Islet precursor cell (in vitro differentiated cells): ENCODE results near the gene SYCE3.

ENCODE experiments used
- DNase-seq: peaks from one replicate; pipeline ENCODE4 v3.0.0-alpha.2; 2018

Gene SYCE3

DNA sequence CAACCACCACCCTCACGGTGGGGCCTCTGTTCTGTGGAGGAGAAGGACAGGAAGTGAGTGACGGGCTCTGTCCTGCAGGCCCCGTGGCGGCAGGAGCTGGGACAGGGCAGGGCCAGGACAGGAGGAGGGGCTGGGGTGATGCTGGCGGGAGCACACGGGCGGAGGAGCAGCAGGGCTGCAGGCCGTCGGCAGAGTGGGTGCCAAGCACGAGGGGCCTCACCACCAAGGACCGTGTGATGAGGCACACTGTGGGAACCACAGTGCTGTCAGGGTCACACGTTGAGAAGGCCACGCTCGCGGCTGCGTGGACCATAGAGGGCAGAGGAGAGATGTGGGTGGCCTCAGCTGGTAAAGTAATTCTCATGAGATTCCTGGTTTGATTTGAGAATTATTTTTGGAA is 45.8 kb downstream of the SYCE3 start:
- DNase-seq: no peak

DNA sequence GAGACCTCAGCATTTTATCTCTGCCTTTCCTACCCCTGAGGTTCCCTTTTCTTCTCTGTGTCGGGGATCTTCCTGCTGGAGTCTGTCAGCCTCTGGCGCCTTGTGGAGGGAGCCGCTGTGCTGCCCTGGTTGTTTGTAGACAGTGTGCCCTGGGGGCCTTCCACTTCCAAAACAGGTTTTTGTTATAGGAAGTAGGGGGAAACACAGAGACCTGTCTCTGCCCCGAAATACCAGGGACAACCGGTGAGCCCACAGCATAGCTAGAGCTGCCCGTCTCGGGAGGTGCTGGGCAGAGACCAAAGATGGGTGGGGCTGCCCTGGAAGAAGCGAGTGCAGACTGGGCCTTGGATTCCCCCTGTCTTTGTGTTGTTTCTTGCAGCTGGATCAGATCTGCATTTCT is 46.7 kb downstream of the SYCE3 start:
- peak; percentile 57 for DNase-seq

DNA sequence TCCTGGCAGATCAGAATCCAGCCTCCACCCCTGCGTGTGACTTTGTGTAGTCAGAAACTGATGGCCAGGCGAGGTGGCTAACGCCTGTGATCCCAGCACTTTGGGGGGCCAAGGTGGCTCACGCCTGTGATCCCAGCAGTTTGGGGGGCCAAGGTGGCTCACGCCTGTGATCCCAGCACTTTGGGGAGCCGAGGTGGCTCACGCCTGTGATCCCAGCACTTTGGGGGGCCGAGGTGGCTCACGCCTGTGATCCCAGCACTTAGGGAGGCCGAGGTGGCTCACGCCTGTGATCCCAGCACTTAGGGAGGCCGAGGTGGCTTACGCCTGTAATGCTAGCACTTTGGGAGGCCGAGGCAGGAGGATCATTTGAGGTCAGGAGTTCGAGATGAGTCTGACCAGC is 49.5 kb downstream of the SYCE3 start:
- DNase-seq: no peak

DNA sequence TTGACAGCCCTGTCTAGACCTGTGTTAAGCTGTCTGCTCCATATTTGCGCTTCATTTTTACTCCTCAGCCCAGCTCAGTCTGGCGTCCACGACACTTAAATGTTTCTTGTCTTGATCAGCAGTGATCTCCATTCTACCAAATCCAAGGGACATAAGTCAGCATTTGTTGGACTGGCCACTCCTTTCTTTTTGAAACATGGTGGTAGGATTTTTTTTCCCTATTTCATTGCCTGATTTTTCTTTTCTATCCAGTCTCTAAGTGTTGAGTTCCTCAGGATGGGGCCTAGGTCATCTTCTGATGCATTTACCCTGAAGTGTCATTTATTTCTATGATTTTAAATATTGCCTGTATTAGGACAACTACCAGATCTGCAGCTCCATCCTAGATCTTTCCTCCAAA is 53.8 kb downstream of the SYCE3 start:
- DNase-seq: no peak

DNA sequence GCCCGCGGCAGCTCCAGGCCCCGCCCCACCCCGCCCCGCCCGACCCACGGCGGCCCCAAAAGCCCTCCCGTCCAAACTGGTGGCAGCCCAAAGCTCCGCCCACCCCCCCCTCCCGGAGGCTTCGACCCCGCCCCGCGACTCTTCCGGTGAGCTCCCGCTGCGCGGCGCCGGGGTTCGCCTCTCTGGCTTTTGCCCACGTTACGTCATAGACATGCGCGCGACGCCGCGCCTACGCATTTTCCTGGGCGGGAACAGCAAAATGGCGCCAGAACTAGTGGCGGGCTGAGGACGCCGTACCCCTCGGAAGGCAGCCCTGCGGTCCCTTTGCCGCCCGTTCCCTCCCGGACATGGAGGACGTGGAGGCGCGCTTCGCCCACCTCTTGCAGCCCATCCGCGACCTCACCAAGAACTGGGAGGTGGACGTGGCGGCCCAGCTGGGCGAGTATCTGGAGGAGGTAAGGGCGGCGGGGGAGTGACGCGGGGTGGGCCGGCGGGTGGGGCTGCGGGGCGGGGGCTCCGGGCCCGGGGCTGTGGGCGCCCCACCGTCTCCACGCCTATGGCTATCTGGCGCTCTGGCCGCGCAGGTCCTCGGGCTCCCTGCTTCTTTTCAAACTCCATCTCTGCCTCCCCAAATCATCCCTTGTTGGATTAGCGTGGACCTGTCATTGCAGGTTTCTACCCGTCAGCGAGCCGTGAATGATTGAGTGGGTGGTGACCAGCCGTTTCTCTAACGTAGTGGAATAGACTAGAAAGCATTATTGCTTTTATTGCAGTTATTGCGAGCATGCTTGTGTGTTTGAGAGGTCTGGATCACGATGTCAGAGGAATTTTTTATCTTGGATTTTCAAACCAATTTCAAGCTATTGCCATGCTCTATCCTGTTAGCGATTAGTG is 54.5 kb downstream of the SYCE3 start, which contains the start of gene NCAPH2:
Gene NCAPH2 (plus strand): TSS at position 234 of the 894 bp plus-strand sequence. CDS start 114 bp downstream, at position 348.
- DNase-seq: peak; percentile 98

DNA sequence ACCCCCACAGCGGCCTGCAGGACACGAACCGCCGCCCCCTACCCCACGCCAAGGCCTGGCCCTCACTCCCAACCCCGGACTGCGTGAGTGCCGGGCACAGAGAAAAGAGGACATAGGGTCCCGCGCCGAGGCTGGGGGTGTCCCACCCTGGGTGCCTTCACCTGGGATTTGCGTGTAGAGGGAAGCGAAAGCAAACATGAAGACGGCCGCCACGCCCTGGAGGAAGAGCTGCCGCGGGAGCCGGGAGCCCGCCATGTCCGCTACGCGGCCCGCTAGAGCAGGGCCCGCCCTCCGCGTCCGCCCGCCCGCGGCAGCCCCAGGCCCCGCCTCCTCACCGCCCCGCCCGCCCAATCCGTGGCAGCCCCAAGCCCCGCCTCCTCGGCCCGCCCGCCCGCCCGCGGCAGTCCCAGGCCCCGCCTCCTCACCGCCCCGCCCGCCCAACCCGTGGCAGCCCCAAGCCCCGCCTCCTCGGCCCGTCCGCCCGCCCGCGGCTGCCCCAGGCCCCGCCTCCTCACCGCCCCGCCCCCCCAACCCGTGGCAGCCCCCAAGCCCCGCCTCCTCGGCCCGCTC is 55.2 kb downstream of the SYCE3 start, which contains the start of gene LMF2:
Gene LMF2 (minus strand): TSS at position 282 of the 570 bp plus-strand sequence. CDS start 27 bp downstream, at position 255.
- no peak for DNase-seq

DNA sequence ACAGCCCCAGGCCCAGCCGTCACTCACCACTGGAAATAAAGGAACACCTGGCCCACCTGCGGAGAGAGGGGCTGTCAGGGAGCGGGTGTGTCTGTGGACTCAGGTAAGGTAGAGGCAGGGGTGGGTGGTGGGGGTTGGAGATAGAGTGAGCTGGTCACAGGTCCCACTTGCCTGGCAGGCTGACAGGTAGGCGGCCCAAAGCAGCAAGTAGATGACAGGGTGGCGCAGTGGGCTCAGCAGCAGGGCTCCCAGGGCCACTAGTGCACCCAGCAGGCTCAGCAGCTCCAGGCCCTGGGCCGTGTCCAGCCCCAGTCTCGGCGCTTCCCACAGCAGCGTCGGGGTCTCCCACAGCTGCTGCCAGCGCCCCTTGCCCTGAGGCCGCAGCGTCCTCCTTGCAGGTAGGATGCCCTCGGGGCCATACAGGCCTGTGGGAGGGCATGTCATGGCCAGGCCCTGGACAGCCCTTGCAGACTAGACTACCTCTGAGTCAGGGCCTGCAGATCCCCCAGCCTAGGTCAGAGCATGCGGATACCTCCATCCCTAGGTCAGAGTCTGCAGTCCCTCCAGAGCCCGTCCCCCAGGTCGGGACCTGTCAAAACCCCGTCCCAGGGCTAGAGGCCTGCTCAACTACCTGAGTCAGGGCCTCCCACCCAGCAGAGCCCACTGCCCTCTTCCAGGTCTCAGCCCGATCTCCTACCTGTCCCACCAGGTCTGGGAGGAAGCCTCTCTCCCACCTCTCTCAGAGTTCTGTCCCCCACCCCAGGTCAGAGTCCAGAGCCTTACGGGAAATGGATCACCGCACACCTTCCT is 55.9 kb downstream of the SYCE3 start:
- peak; percentile 70 for DNase-seq

DNA sequence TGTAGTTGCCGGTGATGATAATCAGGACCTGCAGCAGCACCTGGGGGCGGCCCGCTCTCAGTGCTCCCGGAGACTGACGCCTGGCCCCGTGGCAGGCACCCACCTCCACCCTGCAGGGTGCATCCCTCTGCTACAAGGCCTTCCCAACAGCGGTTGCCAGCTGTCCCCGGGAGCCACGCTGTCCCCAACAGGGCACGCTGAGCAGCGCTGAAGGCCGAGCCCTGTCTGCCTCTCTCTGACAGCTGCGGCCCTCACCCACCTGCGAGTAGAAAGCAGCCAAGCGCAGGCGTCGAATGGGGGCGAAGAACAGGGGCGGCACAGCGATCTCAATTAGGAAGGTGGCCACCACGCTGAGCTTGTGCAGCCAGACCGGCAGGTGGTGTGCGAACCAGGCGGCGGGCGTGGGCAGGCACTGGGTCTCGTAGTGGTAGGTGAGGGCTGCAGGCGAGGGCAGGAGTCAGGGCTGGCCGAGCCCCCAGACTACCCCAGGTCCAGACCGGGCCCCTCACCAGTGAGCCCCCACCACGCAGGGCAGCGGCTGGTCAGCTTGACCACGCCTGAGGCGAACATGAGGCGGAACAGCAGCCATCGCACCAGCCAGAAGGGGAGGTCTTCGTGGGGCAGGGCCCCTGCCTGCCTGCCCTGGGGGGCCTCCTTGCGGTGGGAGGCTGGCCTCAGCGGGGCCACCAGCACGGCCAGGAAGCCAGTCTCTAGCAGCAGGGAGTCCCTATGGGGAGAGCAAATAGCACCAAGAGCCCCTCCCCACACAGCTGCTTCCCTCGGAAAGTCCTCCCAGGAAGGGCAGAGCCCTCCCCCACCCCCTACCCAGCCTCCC is 56.7 kb downstream of the SYCE3 start:
- DNase-seq: peak; percentile 52

DNA sequence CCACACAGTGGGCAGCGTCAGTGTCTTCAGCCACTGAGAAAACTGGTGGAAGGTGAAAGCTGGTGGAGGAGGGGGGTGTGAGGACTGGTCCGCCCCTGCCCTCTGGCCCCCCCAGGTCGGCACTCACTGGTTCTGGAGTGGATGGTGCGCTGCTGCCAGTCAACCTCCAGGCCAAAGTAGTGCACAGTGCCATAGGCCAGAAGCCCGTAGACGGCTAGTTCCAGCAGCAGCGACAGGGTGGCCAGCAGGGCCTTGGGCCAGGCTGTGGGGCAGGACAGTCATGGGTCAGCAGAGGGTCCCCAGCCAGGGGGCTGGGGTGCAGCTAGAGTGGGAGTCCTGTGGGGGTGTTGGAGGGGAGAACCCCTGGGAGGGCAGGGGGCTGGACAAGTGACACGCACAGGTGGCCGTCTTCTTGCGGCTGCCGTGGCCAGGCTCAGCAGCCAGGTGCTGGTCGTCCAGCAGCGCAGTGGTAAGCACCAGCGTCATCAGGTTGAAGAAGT is 57.4 kb downstream of the SYCE3 start:
- DNase-seq: peak; percentile 48

DNA sequence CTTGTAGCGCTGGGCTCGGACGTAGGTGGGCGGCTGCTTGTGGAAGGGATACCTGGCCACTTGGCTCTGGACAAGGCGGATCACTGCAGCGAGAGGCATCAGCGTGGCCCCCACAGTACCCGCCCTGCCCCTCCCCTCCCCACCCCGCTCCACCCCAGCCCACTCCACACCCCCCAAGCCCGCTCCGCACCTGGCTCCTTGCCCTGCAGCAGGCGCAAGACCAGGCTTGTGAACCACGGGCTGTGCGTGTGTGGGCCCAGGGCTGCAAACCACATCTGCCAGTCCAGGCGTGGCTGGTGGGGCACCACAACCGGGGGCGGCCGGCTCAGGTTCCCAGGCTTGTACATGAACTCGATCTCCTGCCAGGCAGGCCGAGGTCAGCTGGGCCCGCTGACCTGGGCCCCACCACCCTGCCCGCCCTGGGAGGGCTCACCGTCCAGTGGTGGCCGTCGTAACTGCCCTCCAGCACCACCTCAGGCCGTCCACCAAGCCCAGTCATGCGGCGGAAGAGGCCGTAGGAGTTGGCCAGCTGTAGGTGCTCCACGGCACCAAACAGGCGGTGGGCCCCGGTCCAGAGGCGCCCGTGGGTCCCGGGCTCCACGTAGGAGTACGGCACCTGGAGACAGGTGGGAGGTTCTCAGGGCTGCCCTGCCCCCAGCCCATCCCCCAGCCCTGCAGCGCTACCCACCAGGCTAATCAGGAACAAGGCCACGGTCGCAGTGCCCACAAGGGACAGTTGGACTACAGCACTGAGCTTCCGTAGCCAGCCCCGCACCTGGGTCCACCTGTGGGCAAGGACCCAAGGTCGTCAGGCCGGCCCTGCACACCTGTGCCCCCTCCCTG is 58.1 kb downstream of the SYCE3 start:
- DNase-seq: peak; percentile 46

DNA sequence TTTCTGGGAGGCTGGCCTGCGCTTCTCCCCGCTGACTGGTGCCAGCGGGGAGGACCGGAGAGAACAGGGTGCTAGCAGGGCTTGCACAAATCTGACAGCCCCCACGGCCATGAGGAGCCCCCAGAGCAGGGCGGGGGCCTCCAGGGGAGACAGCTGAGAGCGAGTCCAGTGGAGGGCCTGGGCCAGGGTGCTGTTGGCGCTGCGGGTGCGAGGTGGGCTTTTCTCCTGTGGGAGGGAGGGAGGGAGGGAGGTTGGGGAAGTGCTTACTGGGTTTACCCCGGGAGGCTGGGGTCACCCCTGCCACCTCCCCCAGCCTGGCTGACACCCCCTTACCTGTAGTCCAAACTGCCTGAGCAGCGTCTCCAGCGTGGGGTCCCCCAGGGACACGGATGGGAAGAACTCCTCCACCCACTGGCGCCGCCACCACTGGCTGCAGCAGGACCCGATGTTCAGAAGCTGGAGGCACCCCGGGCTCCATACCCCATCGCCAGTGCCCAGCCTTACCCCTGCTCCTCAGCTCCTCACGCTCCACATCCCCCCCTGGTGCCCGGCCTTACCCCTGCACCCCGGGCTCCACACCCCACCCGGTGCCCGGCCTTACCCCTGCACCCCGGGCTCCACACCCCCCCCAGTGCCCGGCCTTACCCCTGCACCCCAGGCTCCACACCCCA is 59.1 kb downstream of the SYCE3 start:
- DNase-seq: no peak

DNA sequence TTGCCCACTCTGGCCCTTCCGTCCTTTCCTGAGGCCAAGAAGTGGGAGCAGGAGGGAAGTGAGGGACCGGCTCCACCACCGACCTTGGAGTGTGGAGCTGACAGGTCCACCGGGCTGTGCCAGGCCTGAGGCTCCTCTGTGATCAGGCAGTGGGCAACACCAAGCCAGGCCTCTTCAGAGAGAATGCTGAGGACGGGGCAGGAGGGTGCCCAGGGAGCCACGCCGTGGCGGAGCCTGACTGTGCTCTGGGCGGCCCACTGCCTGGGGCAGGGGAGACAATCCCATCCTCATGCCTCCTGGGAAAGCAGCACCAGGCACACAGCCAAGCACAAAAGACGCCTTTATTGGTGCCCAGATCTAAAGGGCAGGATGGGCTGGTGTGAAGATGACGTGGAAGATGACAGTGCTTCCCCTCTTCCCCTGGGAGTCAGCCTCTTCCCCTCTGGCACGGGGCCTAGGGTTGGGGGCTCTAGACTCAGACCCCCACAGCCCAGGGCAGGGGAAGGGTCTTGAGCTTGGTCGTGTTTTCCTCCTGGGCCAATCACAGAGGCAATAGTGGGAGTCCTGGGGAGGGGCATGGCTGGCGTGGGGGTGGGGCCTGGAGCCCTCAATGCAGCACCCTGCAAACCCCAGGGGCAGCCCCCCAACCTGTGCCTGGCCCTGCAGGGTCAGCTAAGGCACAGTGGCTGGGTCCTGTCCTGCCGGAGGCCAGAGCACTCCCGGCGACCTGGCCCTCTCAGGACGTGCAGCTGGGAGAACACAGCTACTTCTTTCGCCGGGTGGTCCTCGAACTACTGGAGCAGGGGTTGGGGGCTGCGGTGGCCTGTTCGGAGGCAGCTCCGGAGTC is 59.9 kb downstream of the SYCE3 start:
- DNase-seq: peak; percentile 47

DNA sequence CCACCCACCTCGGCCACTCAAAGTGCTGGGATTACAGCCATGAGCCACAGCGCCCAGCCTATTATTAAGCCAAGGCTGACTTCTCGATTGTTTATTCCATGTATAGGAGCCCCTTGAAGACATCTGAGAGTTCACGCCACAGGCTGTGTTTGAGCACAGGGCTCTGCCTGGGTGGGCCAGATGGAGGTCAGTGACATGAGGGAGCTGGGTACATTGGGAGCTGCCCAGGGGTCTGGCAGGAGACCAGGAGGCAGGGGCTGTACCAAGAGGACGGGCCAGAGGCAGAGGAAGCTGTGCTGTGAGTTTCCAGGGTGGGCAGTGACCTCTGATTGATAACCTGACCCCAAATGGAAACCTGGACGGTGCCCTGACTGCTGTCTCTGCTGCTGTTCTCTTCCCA is 60.6 kb downstream of the SYCE3 start:
- DNase-seq: no peak
